DOHH2 (cell line): ENCODE measurements around the gene GNG12.

Experiments
- CTCF ChIP-seq: fragments of 200-600 bp; sonication (generic); IDR thresholded peaks from one replicate; pipeline ENCODE4 v1.5.1; 2014; ENCODE audit warnings: antibody characterized with exemption, mild to moderate bottlenecking, low read depth, low read length; ENCODE audit not compliant: poor library complexity, severe bottlenecking
- EZH2phosphoT487 ChIP-seq: fragments of 200-600 bp; sonication (generic); IDR thresholded peaks from 2 replicates; pipeline ENCODE4 v1.6.1; 2017; ENCODE audit warnings: borderline replicate concordance, mild to moderate bottlenecking, antibody characterized with exemption, low read length, moderate library complexity, mixed read lengths

- TF ChIP-seq EZH2phosphoT487 (no peak), CTCF (no peak)
Observed at GRCh38 chr1:67785847-67786753, 47.2 kb downstream of the GNG12 start.
